AG04449 (cell line): ENCODE measurements around the gene BACE1-AS.

Source experiments
- CTCF ChIA-PET: fragments of 350-600 bp; formaldehyde crosslinking; extraction: SDS; loops from one replicate; lab custom pipeline; 2021; ENCODE audit warnings: antibody characterized with exemption; lab: Yijun Ruan, JAX
- POLR2A ChIA-PET: fragments of 400-600, 350-600 bp; formaldehyde crosslinking; extraction: SDS; loops from one replicate; lab custom pipeline; 2020; ENCODE audit warnings: antibody characterized with exemption, inconsistent platforms; lab: Yijun Ruan, JAX
- DNase-seq: peaks from one replicate; pipeline ENCODE4 v3.0.0-alpha.2; 2010; ENCODE audit warnings: low read depth, low spot score
- H3K4me3 ChIP-seq: 2 replicates; pipeline ENCODE4 v1.5.1; 2011; ENCODE audit warnings: low read depth, mild to moderate bottlenecking, control low read depth, low read length
- TF ChIP-seq, protein P1 (sequence below): IDR thresholded peaks from one replicate; pipeline ENCODE4 v1.5.1; 2011; ENCODE audit warnings: mild to moderate bottlenecking, moderate library complexity, low read length, control low read depth, inconsistent platforms; ENCODE audit not compliant: insufficient read depth; ENCODE audit errors: missing control alignments

Gene BACE1-AS

DNA sequence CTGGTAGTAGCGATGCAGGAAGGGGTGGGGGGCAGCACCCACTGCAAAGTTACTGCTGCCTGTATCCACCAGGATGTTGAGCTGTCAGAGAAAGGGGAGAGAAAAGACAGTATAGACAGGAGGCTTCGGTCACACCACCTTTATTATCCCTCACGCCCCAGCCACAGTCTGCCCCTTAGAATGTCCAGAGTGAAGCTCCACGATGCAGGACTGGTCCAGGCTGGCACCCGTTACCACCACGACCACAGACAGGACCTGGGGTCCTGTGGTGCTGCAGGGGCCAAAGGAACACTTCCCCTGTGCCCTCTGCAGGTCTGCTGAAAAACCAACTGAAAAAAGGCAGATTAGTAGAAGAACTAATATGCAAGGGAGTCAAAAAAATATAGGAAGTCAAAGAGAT lies 5.7 kb downstream of the BACE1-AS start:
- TF ChIP-seq, protein P1, sequence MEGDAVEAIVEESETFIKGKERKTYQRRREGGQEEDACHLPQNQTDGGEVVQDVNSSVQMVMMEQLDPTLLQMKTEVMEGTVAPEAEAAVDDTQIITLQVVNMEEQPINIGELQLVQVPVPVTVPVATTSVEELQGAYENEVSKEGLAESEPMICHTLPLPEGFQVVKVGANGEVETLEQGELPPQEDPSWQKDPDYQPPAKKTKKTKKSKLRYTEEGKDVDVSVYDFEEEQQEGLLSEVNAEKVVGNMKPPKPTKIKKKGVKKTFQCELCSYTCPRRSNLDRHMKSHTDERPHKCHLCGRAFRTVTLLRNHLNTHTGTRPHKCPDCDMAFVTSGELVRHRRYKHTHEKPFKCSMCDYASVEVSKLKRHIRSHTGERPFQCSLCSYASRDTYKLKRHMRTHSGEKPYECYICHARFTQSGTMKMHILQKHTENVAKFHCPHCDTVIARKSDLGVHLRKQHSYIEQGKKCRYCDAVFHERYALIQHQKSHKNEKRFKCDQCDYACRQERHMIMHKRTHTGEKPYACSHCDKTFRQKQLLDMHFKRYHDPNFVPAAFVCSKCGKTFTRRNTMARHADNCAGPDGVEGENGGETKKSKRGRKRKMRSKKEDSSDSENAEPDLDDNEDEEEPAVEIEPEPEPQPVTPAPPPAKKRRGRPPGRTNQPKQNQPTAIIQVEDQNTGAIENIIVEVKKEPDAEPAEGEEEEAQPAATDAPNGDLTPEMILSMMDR = no peak
- H3K4me3 ChIP-seq = no peak overlapping the region
- CTCF ChIA-PET = interaction anchor here (1.0 kb wide), 1 partner anchor 70 kb away, joined by 3 read pairs; no protein-coding TSS in a partner anchor
- DNase-seq = no peak
- POLR2A ChIA-PET = no interaction called here

DNA sequence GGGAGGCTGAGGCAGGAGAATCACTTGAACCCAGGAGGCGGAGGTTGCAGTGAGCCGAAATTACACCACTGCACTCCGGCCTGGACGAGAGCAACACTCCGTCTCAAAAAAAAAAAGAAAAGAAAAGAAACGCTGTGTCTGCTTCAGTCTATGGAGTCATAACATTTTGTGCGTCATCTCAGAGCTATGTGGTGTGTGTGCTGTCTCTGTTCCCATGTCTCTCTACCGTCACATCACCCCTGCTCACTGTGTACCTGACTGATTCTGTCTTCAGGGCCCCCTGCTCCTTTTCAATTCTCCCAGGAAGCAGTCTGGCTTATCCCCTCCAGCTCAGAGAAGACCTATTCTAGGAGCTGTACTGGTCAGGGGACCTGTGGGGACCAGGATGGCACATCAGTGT lies 7.0 kb downstream of the BACE1-AS start:
- POLR2A ChIA-PET = no interaction called here
- TF ChIP-seq, protein P1 = no peak
- no peak for DNase-seq
- H3K4me3 ChIP-seq = no peak overlapping the region
- CTCF ChIA-PET = no interaction called here

DNA sequence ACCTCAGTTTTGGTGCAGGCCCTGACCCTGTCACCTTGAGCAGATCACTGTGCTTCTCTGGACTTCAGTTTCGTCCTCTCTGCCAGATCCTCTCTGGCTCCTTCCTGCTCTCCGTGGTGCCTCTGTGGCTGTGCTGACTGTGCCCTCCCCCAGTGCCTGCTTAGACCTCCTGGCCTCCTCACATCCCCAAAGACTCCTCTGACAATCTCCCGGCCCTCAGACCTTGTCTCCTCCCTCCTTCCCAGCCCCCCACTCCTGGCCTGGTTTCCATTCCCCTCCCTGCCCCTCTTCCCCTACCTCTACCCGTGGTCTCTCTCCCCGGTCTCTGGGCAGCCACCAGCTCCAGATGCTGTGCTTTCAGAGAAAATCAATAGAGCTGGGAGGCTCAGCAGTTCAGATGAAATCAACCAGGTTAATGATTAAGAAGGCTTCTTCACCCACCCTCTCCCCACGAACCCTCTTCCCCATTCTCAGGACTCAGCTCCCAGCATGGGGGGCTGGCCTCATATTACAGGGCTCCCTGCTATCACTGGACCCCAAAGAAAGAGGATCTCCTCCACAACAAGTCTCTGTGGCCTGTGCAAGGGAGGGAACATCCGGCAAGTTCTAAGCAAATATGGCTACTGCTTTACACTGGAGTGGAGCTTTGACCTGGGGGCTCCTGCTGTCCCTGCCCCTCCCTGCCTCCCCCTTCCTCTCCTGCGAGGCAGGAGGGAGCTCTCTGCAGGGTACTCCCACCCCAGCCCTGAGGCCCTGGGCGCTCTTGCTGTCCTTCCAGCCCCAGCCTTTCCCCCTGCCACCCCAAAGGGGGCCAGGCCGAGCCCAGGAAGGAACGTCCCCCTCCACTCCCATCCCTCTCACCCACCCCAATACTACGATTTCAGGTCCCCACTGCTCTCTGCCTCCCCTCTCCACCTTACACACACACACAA lies 8.5 kb downstream of the BACE1-AS start:
- DNase-seq = no peak
- TF ChIP-seq, protein P1 = no peak
- POLR2A ChIA-PET = interaction anchor here (1.2 kb wide), 1 partner anchor 19 kb away, joined by 3 read pairs; no protein-coding TSS in a partner anchor
- CTCF ChIA-PET = interaction anchor here (0.7 to 1.2 kb wide), 2 partner anchors 16 to 63 kb away, joined by 3 read pairs; no protein-coding TSS in a partner anchor
- H3K4me3 ChIP-seq = no peak overlapping the region

DNA sequence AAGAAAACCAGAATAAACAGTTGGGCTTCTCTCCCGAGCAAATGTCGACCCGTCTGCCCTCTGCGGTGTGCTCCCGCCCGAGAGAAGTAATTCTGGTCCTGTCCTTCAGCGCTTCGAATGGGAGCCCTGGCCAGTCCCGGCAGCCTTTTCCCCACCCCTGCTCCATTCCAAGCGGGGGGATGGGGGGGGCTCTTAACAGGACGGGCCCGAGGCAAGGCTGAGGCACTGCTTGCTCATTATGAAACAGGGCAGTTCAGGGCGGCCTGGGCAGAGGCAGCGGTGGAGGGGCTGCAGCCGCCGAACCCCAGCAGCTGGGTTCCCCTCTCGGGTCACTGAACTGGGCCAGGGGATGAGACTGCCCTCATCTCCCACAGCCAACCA lies 9.1 kb downstream of the BACE1-AS start:
- POLR2A ChIA-PET = no interaction called here
- CTCF ChIA-PET = interaction anchor here (0.7 to 1.2 kb wide), 2 partner anchors 15 to 64 kb away, joined by 3 read pairs; no protein-coding TSS in a partner anchor
- H3K4me3 ChIP-seq = no peak overlapping the region
- DNase-seq = no peak
- TF ChIP-seq, protein P1 = no peak

DNA sequence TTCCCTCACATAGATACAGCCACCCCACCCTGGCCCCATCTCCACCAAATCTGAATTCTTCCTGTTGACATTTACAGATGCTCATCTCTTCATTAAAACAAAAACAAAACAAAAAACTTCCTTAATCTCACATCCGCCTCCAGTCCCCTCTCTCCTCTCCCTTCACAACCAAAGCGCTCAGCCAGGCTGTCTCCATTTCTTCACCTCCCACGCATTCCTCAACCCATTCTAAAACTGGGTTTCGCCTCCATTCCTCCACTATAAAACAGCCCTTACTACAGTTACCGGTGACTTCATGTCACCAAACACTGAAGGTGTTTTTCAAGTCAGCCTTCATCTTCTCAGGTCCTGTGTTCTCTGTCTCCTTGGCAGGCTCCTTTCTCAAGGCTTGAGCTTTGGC lies 9.6 kb downstream of the BACE1-AS start:
- POLR2A ChIA-PET = no interaction called here
- H3K4me3 ChIP-seq = no peak overlapping the region
- DNase-seq = no peak
- TF ChIP-seq, protein P1 = no peak
- CTCF ChIA-PET = no interaction called here

DNA sequence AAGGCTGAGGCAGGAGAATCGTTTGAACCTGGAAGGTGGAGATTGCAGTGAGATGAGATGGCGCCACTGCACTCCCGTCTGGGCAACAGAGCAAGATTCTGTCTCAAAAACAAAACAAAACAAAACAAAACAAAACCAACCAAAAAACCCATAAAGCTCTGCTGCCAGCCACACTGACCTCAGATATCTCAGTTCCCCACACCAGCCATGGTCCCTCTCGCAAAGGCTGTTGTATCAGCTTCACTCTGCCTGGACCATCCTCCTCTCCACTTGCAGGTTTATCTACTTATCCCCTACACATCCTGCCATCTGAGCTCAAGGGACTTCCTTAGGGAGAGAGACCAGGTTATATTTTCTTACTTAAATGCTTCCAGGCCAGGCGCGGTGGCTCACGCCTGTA lies 11.1 kb downstream of the BACE1-AS start:
- H3K4me3 ChIP-seq = no peak overlapping the region
- DNase-seq = no peak
- POLR2A ChIA-PET = no interaction called here
- CTCF ChIA-PET = interaction anchor here (0.8 to 1.2 kb wide), 2 partner anchors 8 to 15 kb away, joined by 4 read pairs; no protein-coding TSS in a partner anchor
- TF ChIP-seq, protein P1 = no peak
